COLO668 (cell line): ENCODE data around the gene ANKRD52.
"Not testable (repeated sequence)": the region's sequence is repeated elsewhere in the genome, so short reads cannot be mapped to it uniquely, and the experiment has no call there.

Experiments used
- DNase-seq: peaks from one replicate; lab custom pipeline; 2025; ENCODE audit not compliant: unreplicated experiment; lab: John Stamatoyannopoulos, UW

ANKRD52 gene

GRCh38 chr12:56274299-56274698 is 16.1 kb upstream of the ANKRD52 start:
- DNase-seq = no peak

GRCh38 chr12:56272468-56272867 is 14.3 kb upstream of the ANKRD52 start:
- DNase-seq = not testable (repeated sequence)

DNA sequence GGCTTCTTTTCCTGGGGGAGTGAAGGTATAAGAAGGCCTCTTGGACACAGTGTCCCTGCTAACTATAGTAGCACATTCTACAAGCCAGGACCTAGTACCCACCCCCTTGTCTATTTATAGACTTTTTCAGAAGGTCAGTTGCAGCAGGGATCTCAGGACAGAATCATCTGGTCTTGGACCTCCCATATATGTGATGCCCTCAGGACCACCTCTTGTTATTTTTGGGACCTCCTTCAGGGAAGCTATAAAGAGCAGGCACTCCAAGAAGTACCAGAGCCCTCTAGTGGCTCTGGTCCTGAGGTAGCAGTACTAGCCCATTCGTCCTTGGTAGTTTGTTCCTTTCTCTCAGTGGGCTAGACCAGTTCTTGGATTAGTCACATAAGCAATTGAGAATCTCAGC is 12.8 kb upstream of the ANKRD52 start:
- DNase-seq = no peak

GRCh38 chr12:56267443-56268071 is 9.4 kb upstream of the ANKRD52 start:
- DNase-seq = no peak

- peak; percentile 82 for DNase-seq
Observed at GRCh38 chr12:56266693-56267442, 8.7 kb upstream of the ANKRD52 start, which contains the start of gene COQ10A. Gene COQ10A, plus strand, starts transcription at chr12:56266942. Its CDS starts 177 bp downstream, at chr12:56267119.

DNA sequence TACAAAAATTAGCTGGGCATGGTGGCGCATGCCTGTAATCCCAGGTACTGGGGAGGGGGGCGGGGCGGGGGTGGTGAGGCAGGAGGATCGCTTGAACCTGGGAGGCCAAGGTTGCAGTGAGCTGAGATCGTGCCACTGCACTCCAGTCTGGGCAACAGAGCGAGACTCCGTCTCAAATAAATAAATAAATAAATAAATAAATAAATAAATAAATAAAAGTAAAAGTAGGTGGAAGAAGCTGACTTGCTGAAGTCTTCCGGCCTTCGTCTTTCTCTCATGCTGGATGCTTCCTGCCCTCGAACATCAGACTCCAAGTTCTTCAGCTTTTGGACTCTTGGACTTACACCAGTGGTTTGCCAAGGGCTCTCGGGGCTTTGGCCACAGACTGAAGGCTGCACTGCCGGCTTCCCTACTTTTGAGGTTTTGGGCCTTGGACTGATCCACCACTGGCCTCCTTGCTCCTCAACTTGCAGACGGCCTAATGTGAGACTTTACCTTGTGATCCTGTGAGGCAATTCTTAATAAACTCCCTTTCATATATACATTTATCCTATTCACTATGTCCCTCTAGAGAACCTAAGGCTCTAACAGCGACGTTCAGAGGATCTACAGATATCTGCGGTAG is 8.0 kb upstream of the ANKRD52 start:
- DNase-seq = not testable (repeated sequence)

DNA sequence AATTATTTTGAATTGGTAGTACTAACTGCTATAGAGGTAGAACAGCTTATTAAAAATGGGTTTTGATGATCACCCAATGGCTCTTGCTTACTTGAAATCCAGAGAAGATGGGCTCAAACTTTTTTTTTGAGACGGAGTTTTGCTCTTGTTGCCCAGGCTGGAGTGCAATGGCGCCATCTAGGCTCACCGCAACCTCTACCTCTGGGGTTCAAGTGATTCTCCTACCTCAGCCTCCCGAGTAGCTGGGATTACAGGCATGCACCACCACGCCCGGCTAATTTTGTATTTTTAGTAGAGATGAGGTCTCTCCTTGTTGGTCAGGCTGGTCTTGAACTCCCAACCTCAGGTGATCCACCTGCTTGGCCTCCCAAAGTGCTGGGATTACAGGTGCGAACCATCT is 4.8 kb upstream of the ANKRD52 start:
- DNase-seq = not testable (repeated sequence)

- no peak for DNase-seq
Observed at GRCh38 chr12:56261503-56262232, 3.5 kb upstream of the ANKRD52 start.

DNA sequence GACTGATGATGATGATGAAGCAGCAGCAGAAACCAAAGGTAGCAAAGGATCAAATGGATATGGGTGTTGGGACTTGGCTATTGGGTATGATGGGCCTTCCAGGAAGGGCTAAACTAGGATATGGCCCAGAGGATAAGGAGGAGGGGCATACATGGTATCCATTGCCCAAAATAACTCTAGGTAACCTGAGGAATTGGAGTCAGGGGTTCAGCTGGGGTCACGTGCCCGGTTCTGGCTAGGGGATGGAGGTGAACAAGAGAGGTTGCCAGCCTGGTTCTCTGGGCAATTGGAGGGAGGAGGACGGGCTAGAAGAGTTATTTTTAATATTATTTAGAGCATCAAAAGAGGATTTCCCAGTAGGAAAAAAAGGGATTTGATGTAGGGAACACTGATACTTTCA is 2.7 kb upstream of the ANKRD52 start:
- no peak for DNase-seq

GRCh38 chr12:56260380-56260779 is 2.2 kb upstream of the ANKRD52 start:
- no peak for DNase-seq

DNA sequence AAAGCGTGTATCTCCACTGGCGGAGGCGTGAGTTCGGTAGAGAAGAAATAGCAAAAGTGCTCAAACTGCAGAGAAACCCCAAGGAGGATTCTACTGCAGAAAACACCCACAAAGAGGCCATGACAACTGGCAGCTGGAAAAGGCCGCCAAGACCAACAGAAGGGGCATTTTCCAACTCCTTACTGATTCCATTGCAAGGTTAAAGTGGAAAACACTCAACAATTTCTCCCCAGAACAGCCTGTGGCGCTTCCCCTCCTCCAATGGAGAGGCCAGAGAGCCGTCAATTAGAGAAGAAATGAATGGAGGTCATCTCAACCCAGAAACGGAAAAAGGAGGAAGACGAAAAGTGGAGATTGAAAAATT is 618 bp upstream of the ANKRD52 start:
- peak; percentile 17 for DNase-seq

DNA sequence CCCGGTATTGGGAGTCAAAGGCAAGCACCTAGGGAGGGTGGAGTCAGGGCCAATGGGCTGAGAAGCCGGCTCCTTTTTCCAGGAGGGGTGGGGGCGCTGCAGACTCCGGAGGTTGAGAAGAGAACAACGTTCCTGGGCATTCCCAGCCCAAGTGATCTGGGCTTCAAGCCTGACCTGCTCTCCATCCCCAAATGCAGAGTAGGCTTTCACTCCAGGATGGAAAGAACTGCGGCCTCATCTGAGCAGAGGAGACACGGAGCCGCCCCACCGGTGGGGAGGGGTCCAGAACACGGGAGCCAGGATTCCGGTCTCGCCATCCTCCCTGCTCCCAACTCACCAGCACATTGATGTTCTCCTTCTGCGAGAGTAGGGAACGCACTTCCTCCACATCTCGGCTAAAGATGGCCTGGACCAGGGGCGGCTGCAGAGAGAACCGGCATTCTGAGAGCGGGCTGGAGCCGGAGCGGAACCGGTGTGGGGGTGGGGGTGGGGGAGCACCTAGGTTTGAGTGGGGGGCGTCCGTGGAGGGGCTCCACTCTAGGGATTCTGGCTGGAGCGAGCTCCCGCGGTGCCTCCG is 605 bp downstream of the ANKRD52 start:
- DNase-seq = peak; percentile 23

- DNase-seq = no peak
Observed at GRCh38 chr12:56257071-56257470, 1.1 kb downstream of the ANKRD52 start.

DNA sequence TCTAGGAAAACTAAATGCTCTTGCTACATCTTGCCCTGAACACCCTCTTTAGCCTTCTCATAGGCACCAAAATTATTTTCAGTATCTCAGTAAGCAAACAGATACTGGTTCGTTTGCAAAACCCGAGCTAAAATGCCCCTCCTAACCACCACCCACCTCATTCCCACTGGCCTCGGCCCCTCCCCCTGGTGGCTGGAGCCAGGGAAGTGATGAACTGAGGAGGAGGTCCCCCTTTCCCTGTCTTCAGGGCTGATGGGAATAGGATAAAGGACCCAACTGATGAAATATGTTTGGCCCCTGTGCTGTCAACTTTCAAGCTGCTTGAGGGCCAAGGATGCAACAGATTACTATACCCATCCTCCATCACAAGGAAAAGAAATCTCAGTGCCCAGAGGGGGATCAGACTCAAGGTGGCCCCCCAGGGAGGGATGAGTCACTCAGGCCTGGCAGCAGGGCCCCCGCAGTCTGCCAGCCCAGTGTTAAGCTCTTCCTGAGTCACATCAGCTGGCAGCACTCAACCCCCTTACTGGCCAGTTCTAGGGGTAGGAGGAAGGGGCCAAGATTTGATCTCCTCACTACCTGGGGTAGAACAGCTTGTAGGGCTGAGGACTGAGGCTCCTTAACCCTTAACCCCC is 1.7 kb downstream of the ANKRD52 start:
- DNase-seq = no peak

- DNase-seq = no peak
Observed at GRCh38 chr12:56255671-56256070, 2.5 kb downstream of the ANKRD52 start.

DNA sequence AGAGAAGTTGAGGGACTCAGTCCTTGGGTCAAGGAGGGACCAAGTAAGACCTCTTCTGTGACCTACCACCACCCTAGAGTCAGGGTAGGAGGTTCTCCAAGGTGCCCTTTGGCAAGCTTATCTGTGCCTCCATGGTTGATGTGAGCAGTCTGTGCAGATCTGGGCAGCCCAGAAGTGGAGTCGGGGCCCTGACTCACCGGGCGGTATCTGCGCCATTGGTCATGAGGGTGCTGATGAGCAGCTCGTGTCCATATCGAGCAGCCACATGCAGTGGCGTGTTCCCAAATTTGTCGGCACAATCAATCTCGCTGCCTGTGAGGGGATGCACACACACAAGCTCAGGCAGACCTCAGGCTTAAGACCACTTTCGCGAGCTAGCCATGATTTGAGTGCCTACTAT is 5.1 kb downstream of the ANKRD52 start:
- DNase-seq = no peak

- DNase-seq = no peak
Observed at GRCh38 chr12:56252649-56253048, 5.5 kb downstream of the ANKRD52 start.

- DNase-seq = no peak
Observed at GRCh38 chr12:56248711-56249110, 9.5 kb downstream of the ANKRD52 start.

GRCh38 chr12:56247923-56248322 is 10.3 kb downstream of the ANKRD52 start:
- DNase-seq = no peak

GRCh38 chr12:56244494-56244893 is 13.7 kb downstream of the ANKRD52 start:
- DNase-seq = no peak

DNA sequence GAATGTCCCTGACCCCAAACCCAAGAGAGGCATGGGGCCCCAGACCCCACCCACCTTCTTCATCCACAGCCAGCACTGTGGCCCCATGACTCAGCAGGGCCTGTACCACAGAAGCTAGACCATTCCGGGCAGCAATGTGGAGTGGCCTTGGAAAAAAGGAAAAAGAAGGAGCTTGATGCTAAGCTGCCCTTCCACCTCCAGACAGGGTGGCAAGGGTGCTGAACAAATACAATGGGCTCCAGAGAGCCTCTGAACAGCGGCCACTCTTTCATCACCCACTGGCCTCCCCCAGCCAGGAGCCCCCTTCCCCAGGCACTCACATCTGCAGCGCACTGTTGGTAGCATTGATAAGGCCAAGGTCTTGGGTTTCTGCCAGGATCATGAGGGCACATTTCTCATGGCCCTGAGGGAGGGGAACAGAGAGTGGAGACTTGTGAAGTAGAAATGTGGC is 14.4 kb downstream of the ANKRD52 start:
- no peak for DNase-seq
